MG63 (cell line): ENCODE measurements around the gene MX1. TPM values are rescaled to one million over a fixed set of nuclear protein-coding genes. Genes with fewer than 3 reads are reported as not detected.

Source experiments
- DNase-seq: peaks from one replicate; pipeline ENCODE4 v3.0.0-alpha.2; 2020
- H3K27me3 ChIP-seq: fragments of 250-450 bp; sonication (Bioruptor Pico); 2 replicates; pipeline ENCODE4 v1.5.1; 2020; ENCODE audit warnings: mild to moderate bottlenecking, moderate library complexity
- H3K36me3 ChIP-seq: fragments of 250-450 bp; sonication (Bioruptor Pico); 2 replicates; pipeline ENCODE4 v1.5.1; 2020; ENCODE audit warnings: mild to moderate bottlenecking, moderate library complexity
- H3K4me3 ChIP-seq: fragments of 250-450 bp; sonication (Bioruptor Pico); 2 replicates; pipeline ENCODE4 v1.5.1; 2020; ENCODE audit warnings: mild to moderate bottlenecking, moderate library complexity
- H3K9me3 ChIP-seq: fragments of 250-450 bp; sonication (Bioruptor Pico); 2 replicates; pipeline ENCODE4 v1.5.1; 2020; ENCODE audit warnings: mild to moderate bottlenecking, moderate library complexity
- total RNA-seq: library from RNA; depleted of rRNA; stranded (reverse); fragments of >200 nt; shearing (Covaris generic); gene quantifications from 2 replicates; pipeline ENCODE4 v1.2.3, GENCODE V29; 2014; ENCODE audit warnings: low replicate concordance

Gene MX1
- total RNA-seq, 1 experiment from 2014 or later = 18.3 TPM

- no peaks in the 10 kb centered on the region; the same call in 1 of the 2 replicates for H3K27me3 ChIP-seq
- H3K4me3 ChIP-seq = no peak overlapping the region
- H3K9me3 ChIP-seq = no peaks in the 10 kb centered on the region
- no peak for DNase-seq
- no peaks in the 10 kb centered on the region for H3K36me3 ChIP-seq
These were observed 63.3 kb downstream of the MX1 start for GRCh38 chr21:41489329-41489728.

GRCh38 chr21:41490330-41490729 lies 64.3 kb downstream of the MX1 start:
- Histone ChIP-seq H3K27me3 (no peaks in the 10 kb centered on the region; the same call in 1 of the 2 replicates), H3K4me3 (no peak overlapping the region), H3K9me3 (no peaks in the 10 kb centered on the region), H3K36me3 (no peaks in the 10 kb centered on the region)
- no peak for DNase-seq

- Histone ChIP-seq H3K27me3 (no peaks in the 10 kb centered on the region; the same call in 1 of the 2 replicates), H3K9me3 (no peaks in the 10 kb centered on the region), H3K4me3 (no peak overlapping the region), H3K36me3 (no peaks in the 10 kb centered on the region)
- no peak for DNase-seq
These were observed 65.4 kb downstream of the MX1 start for GRCh38 chr21:41491412-41491811.

- DNase-seq = no peak
- H3K4me3 ChIP-seq = no peak overlapping the region
- no peaks in the 10 kb centered on the region for H3K36me3 ChIP-seq
These were observed 68.2 kb downstream of the MX1 start for GRCh38 chr21:41494242-41494641.

DNA sequence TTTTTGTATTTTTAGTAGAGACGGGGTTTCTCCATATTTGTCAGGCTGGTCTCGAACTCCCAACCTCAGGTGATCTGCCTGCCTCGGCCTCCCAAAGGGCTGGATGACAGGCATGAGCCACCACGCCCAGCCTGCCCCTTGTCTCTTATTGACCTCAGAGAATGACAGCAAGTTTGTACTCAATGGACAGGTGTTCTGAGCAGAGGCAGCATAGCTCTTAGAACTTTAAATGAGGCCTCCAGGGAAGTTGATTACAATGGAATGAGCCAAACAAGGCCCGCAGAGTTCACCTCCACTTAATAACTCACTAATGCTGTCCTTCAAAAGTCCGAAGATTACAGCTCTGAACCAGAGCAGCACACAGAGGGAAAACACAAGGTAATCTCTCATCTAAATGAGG lies 71.0 kb downstream of the MX1 start:
- H3K4me3 ChIP-seq = no peak overlapping the region
- H3K27me3 ChIP-seq = no peaks in the 10 kb centered on the region; the same call in 1 of the 2 replicates
- no peak for DNase-seq
- H3K9me3 ChIP-seq = no peaks in the 10 kb centered on the region
- H3K36me3 ChIP-seq = no peaks in the 10 kb centered on the region

More at GRCh38 chr21:41494242-41494641, 68.2 kb downstream of the MX1 start:
- H3K9me3 ChIP-seq = no peaks in the 10 kb centered on the region
- no peaks in the 10 kb centered on the region; the same call in 1 of the 2 replicates for H3K27me3 ChIP-seq

DNA sequence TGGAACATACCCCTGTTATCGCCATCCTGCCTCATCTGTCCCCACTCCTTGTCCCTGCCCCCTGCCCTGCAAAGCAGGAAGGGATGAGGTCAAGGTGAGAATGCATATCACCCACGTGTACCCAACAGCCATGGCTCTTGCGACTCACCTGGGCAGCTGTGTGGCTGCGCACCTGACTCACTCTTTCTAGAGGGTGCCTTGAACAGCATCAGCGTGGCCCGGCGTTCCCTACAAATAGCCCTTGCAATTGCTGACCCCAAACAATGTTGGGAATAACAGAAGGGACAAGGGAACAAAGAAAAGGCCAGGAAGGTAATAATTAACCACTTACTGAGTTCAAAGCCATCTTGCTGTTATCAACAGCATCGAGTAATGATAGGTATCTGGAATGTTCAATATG lies 71.7 kb downstream of the MX1 start:
- DNase-seq = no peak
- Histone ChIP-seq H3K27me3 (peaks cover 2% of the 10 kb centered on the region; the same call in 1 of the 2 replicates), H3K36me3 (no peaks in the 10 kb centered on the region), H3K9me3 (no peaks in the 10 kb centered on the region), H3K4me3 (no peak overlapping the region)

DNA sequence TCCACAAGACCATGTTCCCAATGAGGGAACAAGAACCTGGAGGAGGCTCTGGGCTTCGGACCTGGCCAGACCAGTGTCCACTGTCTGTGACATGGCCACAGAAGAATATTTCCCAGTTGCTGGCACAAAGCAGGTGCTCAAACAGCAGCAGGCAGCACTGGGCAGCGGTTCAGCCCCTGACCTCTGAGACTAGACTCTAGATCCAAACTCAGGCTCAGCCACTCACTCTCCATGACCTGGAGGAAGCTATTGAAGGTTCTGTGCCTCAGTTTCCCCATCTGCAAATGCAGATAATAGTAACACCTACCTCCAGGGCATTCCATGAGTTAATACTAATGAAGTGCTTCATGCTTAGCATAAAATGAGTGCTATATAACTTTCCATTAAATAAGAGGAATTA lies 73.9 kb downstream of the MX1 start:
- no peak overlapping the region for H3K4me3 ChIP-seq
- peaks cover 2% of the 10 kb centered on the region; the same call in 1 of the 2 replicates for H3K27me3 ChIP-seq

DNA sequence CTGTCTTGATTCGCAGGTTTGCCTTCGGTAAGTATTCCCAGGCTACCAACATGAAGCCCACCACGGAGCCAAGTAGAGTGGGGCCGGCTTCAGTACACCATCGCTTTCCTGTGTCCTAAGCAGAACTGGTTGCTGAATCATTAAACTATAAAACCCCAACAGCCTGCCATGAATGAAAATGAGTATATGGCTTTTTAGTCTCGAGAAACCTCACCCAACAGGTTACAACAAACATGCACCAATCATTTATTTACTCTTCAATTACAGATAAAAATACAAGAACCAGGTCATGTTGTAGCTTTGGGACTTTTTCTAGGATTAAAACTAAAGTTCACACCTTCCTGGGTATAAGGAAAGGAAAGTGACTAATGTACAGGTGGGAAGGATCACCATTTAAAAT lies 74.3 kb downstream of the MX1 start:
- Histone ChIP-seq H3K9me3 (no peaks in the 10 kb centered on the region), H3K36me3 (no peaks in the 10 kb centered on the region), H3K4me3 (no peak overlapping the region), H3K27me3 (peaks cover 2% of the 10 kb centered on the region; the same call in 1 of the 2 replicates)
- DNase-seq = no peak

More for the DNA sequence above, 73.9 kb downstream of the MX1 start:
- Histone ChIP-seq H3K36me3 (no peaks in the 10 kb centered on the region), H3K9me3 (no peaks in the 10 kb centered on the region)
- no peak for DNase-seq

DNA sequence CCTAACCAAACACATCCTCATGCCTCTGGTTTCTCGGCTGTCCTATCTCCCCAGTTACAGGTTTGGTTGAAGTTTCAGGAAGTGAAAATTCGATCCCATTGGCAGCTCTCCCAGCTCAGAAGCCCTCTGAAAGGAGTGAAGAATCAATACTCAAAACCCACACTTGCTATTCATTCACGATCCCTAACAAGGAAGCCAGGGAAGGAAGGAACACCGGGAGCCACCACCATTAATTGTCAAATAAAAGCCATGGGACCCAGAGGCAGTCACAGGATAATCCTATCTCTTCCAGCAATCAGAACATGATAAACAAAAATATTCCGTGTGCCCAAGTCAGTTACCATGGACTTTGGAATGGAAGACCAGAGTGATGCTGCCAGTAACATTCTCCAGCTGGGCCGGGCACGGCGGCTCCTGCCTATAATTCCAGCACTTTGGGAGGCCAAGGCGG lies 74.9 kb downstream of the MX1 start:
- no peaks in the 10 kb centered on the region for H3K36me3 ChIP-seq
- H3K27me3 ChIP-seq = peaks cover 4% of the 10 kb centered on the region; the same call in 1 of the 2 replicates
- no peak overlapping the region for H3K4me3 ChIP-seq
- no peak for DNase-seq
- H3K9me3 ChIP-seq = no peaks in the 10 kb centered on the region

GRCh38 chr21:41501919-41502318 lies 75.9 kb downstream of the MX1 start:
- peak; percentile 38 for DNase-seq
- no peaks in the 10 kb centered on the region for H3K9me3 ChIP-seq
- H3K36me3 ChIP-seq = no peaks in the 10 kb centered on the region
- H3K4me3 ChIP-seq = no peak overlapping the region
- H3K27me3 ChIP-seq = peaks cover 13% of the 10 kb centered on the region

GRCh38 chr21:41503331-41503730 lies 77.3 kb downstream of the MX1 start:
- no peak overlapping the region for H3K4me3 ChIP-seq
- no peaks in the 10 kb centered on the region for H3K9me3 ChIP-seq
- DNase-seq = no peak
- peaks cover 24% of the 10 kb centered on the region for H3K27me3 ChIP-seq
- H3K36me3 ChIP-seq = no peaks in the 10 kb centered on the region

GRCh38 chr21:41504030-41504429 lies 78.0 kb downstream of the MX1 start:
- H3K9me3 ChIP-seq = no peaks in the 10 kb centered on the region
- DNase-seq = no peak
- H3K36me3 ChIP-seq = no peaks in the 10 kb centered on the region
- H3K4me3 ChIP-seq = no peak overlapping the region
- H3K27me3 ChIP-seq = peaks cover 31% of the 10 kb centered on the region

- H3K27me3 ChIP-seq = peaks cover 33% of the 10 kb centered on the region
- no peak overlapping the region for H3K4me3 ChIP-seq
- no peaks in the 10 kb centered on the region for H3K9me3 ChIP-seq
- no peaks in the 10 kb centered on the region for H3K36me3 ChIP-seq
- no peak for DNase-seq
These were observed 80.1 kb downstream of the MX1 start for GRCh38 chr21:41506005-41506594.

DNA sequence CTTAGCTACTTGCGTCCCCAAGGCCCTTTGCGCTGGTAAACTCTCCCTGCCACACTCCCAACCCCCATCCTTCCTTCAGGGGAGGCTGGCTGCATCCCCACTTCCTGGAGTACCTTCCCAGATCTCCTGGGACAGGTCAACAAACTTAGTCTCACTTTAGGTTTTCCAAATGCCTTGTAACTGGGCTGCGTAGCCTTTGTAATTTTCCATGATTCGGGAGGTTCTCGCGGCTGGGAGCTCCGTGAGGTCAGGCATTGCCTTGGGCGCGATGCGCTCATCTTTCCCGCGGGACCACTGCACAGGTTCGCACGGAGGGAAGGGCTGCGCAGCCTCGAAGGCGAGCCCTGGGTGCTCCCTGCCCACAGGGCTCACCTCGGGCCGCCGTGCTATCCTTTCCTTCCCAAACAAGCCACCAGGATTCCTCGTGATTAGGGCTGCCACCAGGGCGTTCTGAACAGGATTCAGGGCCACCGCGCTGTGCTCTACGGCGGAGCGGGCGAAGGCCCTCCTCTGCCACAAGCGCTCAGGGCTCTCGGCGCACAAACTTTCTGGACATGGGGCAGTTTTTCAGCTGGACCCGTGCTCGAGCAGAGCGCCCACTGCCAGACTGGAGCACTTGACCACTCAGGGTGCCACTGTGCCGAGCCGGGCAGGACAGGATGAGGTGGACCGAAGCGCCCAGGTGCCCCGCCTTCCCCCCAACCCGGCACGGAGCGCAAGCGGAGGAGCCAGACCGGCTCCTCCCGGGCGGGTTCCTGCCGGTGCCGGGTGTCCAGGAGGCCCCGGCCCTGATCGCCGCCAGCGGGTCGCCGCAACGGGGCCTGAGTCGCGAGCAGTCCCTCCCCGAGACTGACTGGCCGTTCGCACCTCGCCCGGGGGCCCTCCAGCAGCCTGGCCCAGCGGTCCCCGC lies 80.8 kb downstream of the MX1 start:
- H3K36me3 ChIP-seq = no peaks in the 10 kb centered on the region
- DNase-seq = no peak
- H3K9me3 ChIP-seq = no peaks in the 10 kb centered on the region
- peaks cover 35% of the 10 kb centered on the region for H3K27me3 ChIP-seq
- no peak overlapping the region for H3K4me3 ChIP-seq

DNA sequence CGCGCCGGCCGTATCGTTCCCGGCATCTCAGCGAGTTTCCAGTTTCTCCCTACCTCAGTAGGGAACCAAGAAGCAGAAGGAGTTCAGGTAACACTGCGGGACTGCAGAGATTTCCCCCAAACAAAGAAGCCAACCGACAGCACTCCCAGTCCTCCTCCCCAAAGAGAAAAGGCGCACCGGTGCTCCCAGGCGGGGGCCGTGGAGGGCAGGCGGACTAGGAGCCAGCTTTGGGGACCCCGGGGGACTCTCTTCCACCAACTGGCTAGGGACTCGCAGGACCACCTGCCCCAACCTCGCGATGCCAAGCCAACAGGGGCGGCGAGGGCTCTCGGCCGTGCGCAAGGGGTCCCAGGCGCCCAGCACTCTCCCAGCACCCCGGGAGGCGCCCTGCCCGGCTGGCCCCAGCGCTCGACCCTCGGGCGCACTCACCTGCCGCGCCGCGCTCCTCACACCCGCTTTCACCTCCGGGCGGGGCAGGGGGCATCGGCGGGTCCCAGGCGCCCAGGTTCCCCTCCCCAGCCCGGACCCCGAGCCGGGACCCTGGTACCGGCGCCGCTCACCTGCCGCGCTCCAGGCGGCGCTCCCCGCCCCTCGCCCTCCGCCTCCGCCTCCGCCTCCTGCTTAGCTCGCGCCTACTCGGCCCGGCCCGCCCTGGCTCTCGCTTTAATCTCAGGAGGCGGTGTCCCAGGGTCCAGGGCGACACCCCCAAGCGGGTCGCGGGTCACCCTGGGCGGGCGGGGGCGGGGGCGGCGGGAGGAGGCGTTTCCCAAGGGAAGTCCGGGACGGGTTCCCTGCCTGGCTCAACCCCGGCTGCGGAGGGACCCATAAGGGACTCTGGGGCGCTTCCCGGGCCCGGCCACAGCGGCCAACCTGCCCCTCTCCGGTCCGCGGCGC lies 81.7 kb downstream of the MX1 start, which contains the start of gene TMPRSS2:
TMPRSS2 (minus strand) TSS at position 638 of the 894 bp plus-strand sequence. CDS start 10,025 bp downstream, outside the sequence.
- H3K9me3 ChIP-seq = no peaks in the 10 kb centered on the region
- no peaks in the 10 kb centered on the region for H3K36me3 ChIP-seq
- H3K4me3 ChIP-seq = no peak within 1 kb of the TSS
- DNase-seq = no peak
- peaks cover 33% of the 10 kb centered on the region for H3K27me3 ChIP-seq

DNA sequence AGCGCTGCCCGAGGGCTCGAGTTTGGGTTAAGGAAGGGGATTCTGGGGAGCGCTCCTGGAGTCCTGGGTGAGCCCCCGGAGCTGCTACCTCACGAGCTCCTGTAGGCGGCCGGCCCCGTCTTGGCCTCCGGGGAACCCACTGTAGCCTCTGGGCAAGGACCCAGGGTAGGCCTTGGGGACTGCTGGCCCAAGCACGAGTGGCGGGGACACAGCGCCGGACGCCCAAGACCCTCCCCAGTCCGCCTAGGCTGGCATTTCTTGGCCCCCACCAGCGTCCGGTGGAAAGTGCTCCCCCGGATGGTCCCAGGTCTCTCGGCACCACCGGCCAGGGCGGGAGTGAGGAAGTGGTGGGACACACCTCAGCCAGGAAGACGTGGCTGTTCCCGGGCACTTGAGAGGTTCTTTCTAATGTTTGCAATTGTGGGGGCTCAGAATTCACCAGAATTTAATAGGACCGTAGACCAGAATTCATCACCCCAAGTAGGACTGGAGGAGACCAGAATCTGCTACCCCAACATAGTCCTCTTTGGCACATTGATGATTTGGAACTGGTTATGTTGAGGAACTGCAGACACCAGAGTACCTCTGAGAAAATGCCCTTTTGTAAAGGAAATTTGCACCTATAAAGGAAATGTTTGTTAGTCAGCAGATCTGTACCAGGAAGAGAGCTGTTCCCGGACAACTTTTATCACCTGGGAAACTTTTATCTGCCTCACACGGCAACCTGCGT lies 82.5 kb downstream of the MX1 start:
- Histone ChIP-seq H3K36me3 (no peaks in the 10 kb centered on the region), H3K4me3 (no peak overlapping the region), H3K27me3 (peaks cover 33% of the 10 kb centered on the region)

More for the DNA sequence above, 82.5 kb downstream of the MX1 start:
- no peak for DNase-seq
- H3K9me3 ChIP-seq = no peaks in the 10 kb centered on the region
